ENCODE data around the gene GGTLC1.
"Not testable (repeated sequence)": the region's sequence is repeated elsewhere in the genome, so short reads cannot be mapped to it uniquely, and the experiment has no call there.

Gene GGTLC1

DNA sequence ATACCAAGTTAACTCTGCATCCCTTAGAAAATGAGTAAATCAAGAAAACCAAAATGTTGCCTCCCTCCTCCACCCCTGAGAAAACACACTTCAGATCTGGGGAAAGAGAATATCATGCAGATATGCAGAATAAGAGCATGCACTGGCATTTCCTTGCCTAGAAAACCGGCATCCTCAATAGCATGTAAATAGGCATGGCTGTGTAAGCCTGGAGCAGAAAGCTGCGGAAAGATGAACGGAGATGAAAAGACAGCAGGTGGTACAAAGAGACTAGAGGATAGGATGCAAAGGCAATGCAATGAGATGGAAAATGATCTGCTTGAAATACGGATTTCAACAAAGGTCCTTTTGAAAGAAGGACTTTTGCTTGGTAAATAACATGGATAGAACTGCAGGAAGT lies 10.3 kb upstream of the GGTLC1 start:
- peaks cover 10% of the 10 kb centered on the region for H3K4me1 ChIP-seq (ENCODE audit: control insufficient read depth, low read length)
- no peaks in the 10 kb centered on the region for H3K27me3 ChIP-seq (ENCODE audit: control insufficient read depth, low read length)
- H3K4me2 ChIP-seq (ENCODE audit: low read length): no peak overlapping the region
- no peaks in the 10 kb centered on the region for H3K36me3 ChIP-seq (ENCODE audit: control insufficient read depth, low read length)
- H3K9me2 ChIP-seq (replicated peaks; ENCODE audit: control insufficient read depth, low read length): no peaks in the 10 kb centered on the region
- no peaks in the 10 kb centered on the region for H3K9me3 ChIP-seq (ENCODE audit: control insufficient read depth, insufficient read depth, low read length)
- H3K27ac ChIP-seq (ENCODE audit: low read depth, low read length): no peak overlapping the region
- TF ChIP-seq, protein P1, sequence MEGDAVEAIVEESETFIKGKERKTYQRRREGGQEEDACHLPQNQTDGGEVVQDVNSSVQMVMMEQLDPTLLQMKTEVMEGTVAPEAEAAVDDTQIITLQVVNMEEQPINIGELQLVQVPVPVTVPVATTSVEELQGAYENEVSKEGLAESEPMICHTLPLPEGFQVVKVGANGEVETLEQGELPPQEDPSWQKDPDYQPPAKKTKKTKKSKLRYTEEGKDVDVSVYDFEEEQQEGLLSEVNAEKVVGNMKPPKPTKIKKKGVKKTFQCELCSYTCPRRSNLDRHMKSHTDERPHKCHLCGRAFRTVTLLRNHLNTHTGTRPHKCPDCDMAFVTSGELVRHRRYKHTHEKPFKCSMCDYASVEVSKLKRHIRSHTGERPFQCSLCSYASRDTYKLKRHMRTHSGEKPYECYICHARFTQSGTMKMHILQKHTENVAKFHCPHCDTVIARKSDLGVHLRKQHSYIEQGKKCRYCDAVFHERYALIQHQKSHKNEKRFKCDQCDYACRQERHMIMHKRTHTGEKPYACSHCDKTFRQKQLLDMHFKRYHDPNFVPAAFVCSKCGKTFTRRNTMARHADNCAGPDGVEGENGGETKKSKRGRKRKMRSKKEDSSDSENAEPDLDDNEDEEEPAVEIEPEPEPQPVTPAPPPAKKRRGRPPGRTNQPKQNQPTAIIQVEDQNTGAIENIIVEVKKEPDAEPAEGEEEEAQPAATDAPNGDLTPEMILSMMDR (IDR thresholded peaks at IDR 0.05; ENCODE audit: low read depth, low read length, poor library complexity, severe bottlenecking): no peak
- TF ChIP-seq EZH2phosphoT487 (IDR thresholded peaks at IDR 0.05; ENCODE audit: borderline replicate concordance, low read length): no peak
- H3K4me3 ChIP-seq (ENCODE audit: low read length): no peak overlapping the region
- no peaks in the 10 kb centered on the region for H4K20me1 ChIP-seq (ENCODE audit: control insufficient read depth, insufficient read depth, low read depth, low read length)
- H3K79me2 ChIP-seq (ENCODE audit: control insufficient read depth, low read length): no peaks in the 10 kb centered on the region
- H3F3A ChIP-seq (ENCODE audit: control insufficient read depth, insufficient read depth): no peaks in the 10 kb centered on the region

DNA sequence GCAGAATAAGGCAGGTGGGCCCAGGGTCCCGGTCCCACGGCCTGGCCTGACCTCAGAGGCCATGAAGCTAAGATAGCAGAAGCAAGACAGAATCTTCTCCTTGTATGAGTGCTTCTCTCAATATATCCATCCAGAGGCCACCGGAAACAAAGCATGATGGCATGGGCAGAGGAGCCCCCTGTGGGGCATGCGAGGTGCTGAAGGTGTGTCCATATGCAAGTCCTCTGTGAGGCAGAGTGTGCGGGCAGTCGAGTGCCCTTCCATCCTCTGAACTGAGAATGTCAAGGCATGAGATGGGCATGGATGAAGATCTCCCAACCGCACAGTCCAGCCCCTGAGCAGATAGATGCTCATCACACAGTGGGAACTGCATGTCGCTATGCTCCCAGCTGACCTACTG lies 9.8 kb upstream of the GGTLC1 start:
- H3K9me2 ChIP-seq (replicated peaks; ENCODE audit: control insufficient read depth, low read length): no peaks in the 10 kb centered on the region
- no peaks in the 10 kb centered on the region for H3K36me3 ChIP-seq (ENCODE audit: control insufficient read depth, low read length)
- H3K4me2 ChIP-seq (ENCODE audit: low read length): no peak overlapping the region
- H3K4me1 ChIP-seq (ENCODE audit: control insufficient read depth, low read length): peaks cover 10% of the 10 kb centered on the region
- H3K9me3 ChIP-seq (ENCODE audit: control insufficient read depth, insufficient read depth, low read length): no peaks in the 10 kb centered on the region
- no peak for TF ChIP-seq EZH2phosphoT487 (IDR thresholded peaks at IDR 0.05; ENCODE audit: borderline replicate concordance, low read length)
- TF ChIP-seq, protein P1 (IDR thresholded peaks at IDR 0.05; ENCODE audit: low read depth, low read length, poor library complexity, severe bottlenecking): no peak
- no peak overlapping the region for H3K27ac ChIP-seq (ENCODE audit: low read depth, low read length)
- no peaks in the 10 kb centered on the region for H3K79me2 ChIP-seq (ENCODE audit: control insufficient read depth, low read length)
- H3K27me3 ChIP-seq (ENCODE audit: control insufficient read depth, low read length): no peaks in the 10 kb centered on the region
- H3F3A ChIP-seq (ENCODE audit: control insufficient read depth, insufficient read depth): no peaks in the 10 kb centered on the region
- no peak overlapping the region for H3K4me3 ChIP-seq (ENCODE audit: low read length)
- H4K20me1 ChIP-seq (ENCODE audit: control insufficient read depth, insufficient read depth, low read depth, low read length): no peaks in the 10 kb centered on the region

DNA sequence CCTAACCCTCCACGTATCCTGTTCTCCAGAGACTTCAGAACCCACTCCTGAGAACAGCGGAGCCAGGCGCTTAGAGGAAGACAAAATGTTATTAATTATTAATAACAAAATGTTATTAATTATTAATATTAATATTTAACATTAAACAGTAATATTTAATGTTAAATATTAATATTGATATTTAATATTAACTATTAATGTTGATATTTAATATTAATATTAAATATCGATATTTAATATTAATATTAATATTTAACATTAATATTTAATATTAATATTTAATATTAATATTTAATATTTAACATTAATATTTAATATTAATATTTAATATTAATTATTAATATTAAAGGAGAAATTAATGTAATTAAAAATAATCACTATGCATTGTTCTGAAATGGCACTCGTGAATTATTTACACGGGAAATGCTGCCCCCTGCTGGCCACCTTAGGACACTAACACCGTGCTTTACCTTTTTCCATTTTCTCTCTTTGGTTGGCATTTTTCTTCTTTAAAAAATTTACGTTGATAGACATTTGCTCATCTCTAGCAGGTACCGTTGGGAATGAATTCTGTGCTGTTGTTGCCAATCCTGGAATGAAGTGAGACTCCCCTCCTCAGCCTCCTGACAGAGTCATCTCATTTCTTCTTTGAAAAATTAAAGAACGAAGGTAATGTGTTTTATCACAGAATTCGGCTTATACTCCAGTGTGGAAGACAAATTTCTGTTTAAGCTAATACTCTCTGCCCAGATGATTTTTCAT lies 7.5 kb upstream of the GGTLC1 start:
- no peaks in the 10 kb centered on the region for H4K20me1 ChIP-seq (ENCODE audit: control insufficient read depth, insufficient read depth, low read depth, low read length)

DNA sequence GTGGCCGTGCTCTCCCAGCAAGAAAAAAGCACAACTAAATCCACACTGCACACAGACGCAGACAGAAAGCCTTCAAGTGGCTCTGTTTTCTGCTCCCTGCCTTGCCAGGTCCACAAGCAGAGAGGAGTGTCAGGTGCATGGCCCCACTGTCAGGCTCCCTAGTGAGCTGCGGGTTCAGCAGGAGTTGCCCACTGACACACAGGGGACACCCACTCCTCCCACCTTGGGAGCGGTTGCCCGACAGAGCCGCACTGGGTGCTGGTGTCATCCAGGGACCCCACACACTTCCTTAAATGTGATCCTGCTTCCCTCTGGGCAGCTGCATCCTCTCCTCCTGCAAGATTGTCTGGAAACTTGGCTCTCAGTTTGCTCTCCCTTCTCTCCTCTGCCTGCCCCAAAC lies 6.7 kb upstream of the GGTLC1 start:
- not testable (repeated sequence) for H3K9me3 ChIP-seq (ENCODE audit: control insufficient read depth, insufficient read depth, low read length); H3K4me1 ChIP-seq (ENCODE audit: control insufficient read depth, low read length); H3K36me3 ChIP-seq (ENCODE audit: control insufficient read depth, low read length)

More for the DNA sequence above, 7.5 kb upstream of the GGTLC1 start:
- Histone ChIP-seq H3K9me2 (replicated peaks; ENCODE audit: control insufficient read depth, low read length) (no peaks in the 10 kb centered on the region), H3K36me3 (ENCODE audit: control insufficient read depth, low read length) (no peaks in the 10 kb centered on the region), H3K79me2 (ENCODE audit: control insufficient read depth, low read length) (no peaks in the 10 kb centered on the region), H3K4me2 (ENCODE audit: low read length) (no peak overlapping the region), H3K9me3 (ENCODE audit: control insufficient read depth, insufficient read depth, low read length) (no peaks in the 10 kb centered on the region), H3K27ac (ENCODE audit: low read depth, low read length) (no peak overlapping the region), H3K27me3 (ENCODE audit: control insufficient read depth, low read length) (no peaks in the 10 kb centered on the region), H3F3A (ENCODE audit: control insufficient read depth, insufficient read depth) (no peaks in the 10 kb centered on the region), H3K4me3 (ENCODE audit: low read length) (no peak overlapping the region), H3K4me1 (ENCODE audit: control insufficient read depth, low read length) (no peaks in the 10 kb centered on the region)
- TF ChIP-seq, protein P1 (IDR thresholded peaks at IDR 0.05; ENCODE audit: low read depth, low read length, poor library complexity, severe bottlenecking): peak; percentile 60
- no peak for TF ChIP-seq EZH2phosphoT487 (IDR thresholded peaks at IDR 0.05; ENCODE audit: borderline replicate concordance, low read length)

DNA sequence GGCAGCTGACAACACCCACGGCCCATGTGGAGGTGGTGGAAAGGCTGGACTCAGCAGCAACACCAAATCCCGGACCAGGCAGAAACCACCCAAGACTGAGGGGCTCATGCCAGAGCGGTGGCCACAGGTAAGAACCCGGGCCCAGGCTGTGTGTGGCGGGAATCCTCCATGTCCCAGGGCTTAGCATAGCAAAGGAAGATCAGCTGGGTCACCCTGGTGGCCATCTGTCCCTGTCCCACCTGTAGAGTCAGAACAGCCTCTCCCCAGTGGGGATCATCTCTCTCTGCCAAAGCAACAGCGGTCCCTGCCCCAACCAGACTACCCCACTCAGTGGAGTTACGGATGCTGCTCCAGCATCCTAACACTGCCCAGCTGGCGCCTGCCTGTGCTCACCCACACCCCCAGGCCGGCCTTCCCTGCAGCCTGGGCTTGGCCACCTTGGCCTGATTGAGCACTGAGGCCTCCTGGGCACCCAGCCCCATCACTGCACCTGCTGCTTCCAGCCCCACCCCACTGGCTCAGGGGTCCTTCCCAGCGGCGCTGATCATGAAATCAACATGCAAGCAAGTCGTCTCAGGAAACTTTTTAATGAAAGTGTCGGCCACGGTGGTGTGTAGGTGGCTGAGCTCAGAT lies 5.5 kb upstream of the GGTLC1 start:
- not testable (repeated sequence) for H3K27me3 ChIP-seq (ENCODE audit: control insufficient read depth, low read length); H3K36me3 ChIP-seq (ENCODE audit: control insufficient read depth, low read length); H3K79me2 ChIP-seq (ENCODE audit: control insufficient read depth, low read length); H4K20me1 ChIP-seq (ENCODE audit: control insufficient read depth, insufficient read depth, low read depth, low read length); H3F3A ChIP-seq (ENCODE audit: control insufficient read depth, insufficient read depth); H3K4me3 ChIP-seq (ENCODE audit: low read length); H3K4me2 ChIP-seq (ENCODE audit: low read length); H3K4me1 ChIP-seq (ENCODE audit: control insufficient read depth, low read length); H3K27ac ChIP-seq (ENCODE audit: low read depth, low read length); H3K9me3 ChIP-seq (ENCODE audit: control insufficient read depth, insufficient read depth, low read length); H3K9me2 ChIP-seq (replicated peaks; ENCODE audit: control insufficient read depth, low read length)

More for the DNA sequence above, 6.7 kb upstream of the GGTLC1 start:
- not testable (repeated sequence) for H3K4me3 ChIP-seq (ENCODE audit: low read length); H4K20me1 ChIP-seq (ENCODE audit: control insufficient read depth, insufficient read depth, low read depth, low read length); H3K9me2 ChIP-seq (replicated peaks; ENCODE audit: control insufficient read depth, low read length); H3K27ac ChIP-seq (ENCODE audit: low read depth, low read length); H3F3A ChIP-seq (ENCODE audit: control insufficient read depth, insufficient read depth); H3K27me3 ChIP-seq (ENCODE audit: control insufficient read depth, low read length); H3K4me2 ChIP-seq (ENCODE audit: low read length); H3K79me2 ChIP-seq (ENCODE audit: control insufficient read depth, low read length)

All from DOHH2 (cell line).